HG02938 (cell line): ENCODE results near the gene TNFAIP3.

Experiments used
- ATAC-seq: cut with Tn5 transposase; IDR thresholded peaks from one replicate; pipeline ENCODE4 v1.9.1; 2021; ENCODE audit warnings: mild to moderate bottlenecking, moderate library complexity; ENCODE audit not compliant: unreplicated experiment

Gene TNFAIP3

DNA sequence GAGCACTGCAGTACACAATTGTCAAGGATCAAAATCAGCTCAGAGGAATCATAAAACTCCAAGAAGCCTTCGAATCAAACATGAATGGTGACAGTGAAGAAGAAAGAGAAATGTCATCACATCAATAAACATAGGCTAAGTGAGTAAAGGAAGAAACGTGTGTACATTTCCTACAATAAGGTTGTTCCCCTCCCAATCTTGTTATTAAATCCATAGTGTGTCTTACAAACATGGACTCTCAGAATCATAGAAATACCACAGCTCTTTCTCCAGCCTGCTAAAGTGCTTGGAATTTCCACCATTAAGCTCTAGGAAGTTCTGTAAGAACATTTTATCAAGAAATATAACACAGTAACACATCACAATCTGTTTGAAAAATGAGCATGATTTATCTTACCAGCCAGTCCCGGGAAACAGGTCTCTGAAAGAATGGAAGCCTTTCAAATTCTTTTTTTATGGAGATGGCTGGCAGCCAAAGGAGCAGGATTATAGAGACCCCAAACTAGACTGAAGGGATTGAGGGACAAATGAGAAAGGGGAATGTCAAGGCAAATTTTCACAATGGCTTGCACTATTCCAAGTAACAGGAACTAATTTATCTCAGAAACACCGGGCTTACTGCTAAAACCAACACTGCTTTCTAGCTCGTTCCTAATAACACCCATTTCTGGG, 4.5 kb upstream of the TNFAIP3 start:
- no peak for ATAC-seq

DNA sequence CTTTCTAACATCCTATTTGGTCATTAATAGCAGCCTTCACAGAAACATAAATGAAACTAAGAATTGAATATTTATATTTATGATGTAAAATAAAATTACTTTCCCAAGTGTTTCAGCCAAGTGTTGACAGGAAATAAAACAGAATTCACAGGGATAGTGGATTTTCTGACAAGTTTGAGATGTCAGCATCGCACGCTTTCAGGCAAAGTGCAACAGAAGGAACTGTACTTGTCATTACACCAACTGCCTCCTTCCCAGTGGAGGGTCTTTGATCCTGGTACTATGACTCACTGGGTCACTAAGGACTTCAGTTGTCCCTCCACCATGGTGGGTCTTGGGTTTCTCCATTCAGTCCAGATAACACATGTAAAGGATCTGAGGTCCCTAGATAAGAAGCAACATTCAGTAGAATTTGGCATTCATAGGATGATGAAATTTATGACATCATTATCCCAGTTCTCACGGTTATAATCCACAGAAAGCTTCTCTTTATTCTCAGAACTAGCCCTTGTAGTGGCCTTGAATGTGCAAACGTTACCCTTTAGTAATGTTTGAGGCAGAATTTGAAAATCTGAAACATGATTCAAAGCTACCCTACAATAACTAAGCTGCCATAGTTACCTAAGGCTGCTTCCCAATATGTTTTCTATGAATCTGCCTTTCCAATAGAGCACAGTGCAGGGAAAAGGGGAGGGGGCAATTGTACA, 3.8 kb upstream of the TNFAIP3 start:
- ATAC-seq = no peak

DNA sequence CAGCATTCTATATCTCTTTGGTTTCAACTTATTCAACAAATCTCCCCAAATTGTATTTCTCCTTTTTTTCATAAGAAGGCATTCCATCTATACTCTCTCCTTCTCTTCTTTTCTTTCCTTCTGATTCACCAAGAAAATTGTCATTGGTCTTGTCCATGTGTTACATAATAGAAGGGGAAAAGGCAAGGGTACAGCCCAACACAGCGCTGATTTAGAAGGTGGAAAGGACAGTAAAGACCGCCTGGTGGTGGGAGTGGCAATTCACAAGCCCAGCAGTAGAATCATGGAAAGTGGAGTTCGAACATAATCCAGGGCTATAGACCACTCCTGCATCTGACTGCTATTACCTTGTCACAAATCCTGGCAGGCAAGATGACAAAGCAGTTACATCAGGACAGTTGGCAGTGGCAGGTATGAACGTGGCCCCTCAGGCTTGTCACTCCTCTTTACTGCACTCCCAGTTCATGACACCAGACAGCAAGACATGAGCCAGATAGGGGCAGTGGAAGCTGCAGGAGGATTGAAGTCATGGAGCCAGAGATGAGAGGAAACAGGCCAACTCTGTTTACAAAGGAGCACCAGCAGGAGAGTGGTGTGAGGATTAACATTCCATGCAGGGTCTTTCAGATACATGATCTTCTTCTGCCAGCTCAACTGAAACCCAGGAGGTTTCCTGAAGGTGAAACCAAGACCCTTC, 2.1 kb upstream of the TNFAIP3 start:
- ATAC-seq = no peak

DNA sequence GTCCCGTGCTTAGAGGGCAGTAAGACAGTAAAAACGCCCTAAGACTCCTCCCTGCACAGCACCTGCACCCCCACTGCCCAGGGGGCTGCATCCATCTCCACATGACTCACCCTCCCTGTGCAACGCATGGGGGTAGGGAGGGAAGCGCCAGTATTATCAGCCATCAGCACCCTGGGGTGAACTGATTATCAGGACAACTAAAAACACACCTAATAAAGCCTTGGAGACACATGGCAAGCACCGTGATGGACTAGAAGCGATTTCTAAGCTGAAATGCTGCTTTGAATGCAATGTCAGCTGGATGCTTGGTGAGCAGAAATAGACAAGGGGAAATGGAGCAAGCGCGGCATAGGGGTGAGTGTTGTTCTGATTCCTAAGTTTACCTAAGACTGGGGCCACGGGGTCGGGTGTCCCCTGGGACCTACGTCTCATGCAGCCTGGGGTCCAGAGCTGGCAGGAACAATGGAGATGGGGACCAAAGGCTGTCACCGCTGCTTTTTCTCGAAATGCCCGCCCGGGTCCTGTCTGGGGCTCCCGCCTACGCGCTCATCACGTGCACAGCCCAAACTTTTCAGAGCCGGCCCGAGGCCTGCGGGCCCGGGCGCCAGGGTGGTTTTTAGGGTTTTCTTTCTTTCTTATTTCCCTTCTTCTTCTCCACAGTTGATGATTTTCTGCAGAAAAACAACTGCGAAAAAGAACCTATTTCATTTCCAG, 702 bp upstream of the TNFAIP3 start:
- ATAC-seq = peak; percentile 28

DNA sequence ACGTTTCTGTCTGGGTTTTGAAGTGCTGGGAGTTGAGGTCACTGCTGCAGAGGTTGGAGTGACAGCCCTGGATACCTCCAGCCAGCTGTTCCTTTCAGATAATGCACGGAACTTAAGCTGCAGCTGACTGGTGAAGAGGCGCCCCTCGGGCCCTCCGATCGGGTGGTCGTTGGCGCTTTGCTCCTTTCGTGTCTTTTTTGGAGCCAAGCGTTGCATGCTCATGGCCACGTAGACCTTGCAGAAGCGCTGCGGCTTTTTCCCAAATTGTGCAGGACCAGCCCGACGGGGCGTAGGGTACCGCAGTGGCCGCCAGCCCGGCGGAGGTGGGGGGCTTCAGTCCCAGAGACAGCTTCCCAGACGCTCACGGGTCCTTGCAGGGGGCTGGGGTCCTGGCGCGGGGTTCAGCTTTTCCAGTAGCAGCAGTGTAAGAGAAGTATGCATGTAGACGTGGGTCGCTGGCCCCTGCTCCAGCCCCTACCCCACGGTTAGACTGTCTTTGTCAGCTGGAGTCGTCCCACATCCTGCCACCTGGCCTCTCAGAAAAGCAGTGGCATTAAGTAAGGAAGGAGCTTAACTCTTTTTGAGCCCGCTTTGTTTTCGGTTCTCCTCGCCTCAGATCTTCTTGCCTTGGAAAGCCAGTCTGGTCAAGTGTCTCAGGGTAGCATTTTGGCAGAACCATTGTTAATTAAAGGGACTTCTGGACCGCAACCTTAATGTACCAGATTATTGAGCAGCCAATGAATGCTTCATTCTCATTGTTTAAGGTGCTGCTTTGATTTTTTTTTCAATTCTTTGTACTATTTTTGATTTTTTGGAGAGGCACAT, 838 bp downstream of the TNFAIP3 start:
- ATAC-seq = peak; percentile 0

DNA sequence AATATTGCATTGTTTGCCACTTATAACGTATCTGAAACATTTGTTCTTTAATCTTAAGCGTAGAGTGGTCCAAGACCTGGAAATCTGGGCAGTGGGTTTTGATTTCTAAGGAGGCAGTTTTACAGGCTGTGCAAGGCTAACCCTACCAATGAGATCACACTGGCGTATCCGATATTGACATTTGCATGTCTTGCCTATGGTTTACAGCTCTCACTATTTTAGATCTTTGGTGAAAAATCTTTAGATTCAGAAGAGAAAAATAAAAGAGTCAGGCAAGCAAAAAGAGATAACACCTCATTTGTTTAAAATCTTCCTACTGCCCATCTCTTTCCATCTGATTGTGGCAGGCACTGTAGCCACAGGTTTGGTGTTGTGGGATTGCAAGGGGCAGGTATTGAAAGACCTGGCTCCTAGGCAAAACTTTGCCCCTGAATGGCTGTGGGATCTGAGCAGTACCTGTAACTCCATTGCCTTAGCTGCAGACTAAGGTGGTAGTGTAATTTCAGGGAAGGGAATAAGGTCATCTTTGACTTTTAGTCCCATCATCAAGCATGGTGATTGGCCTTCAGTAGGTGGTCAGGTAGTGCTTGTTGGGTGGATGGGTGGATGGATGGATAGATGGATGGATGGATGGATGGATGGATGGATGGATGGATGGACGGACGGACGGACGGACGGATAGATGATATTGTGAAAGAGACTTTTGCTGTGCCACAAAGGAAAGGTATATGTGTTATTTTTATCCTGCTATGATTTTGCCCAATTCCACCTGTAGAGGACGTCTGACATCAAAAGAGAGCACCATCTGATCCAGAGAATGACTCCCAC, 1.9 kb downstream of the TNFAIP3 start:
- no peak for ATAC-seq

DNA sequence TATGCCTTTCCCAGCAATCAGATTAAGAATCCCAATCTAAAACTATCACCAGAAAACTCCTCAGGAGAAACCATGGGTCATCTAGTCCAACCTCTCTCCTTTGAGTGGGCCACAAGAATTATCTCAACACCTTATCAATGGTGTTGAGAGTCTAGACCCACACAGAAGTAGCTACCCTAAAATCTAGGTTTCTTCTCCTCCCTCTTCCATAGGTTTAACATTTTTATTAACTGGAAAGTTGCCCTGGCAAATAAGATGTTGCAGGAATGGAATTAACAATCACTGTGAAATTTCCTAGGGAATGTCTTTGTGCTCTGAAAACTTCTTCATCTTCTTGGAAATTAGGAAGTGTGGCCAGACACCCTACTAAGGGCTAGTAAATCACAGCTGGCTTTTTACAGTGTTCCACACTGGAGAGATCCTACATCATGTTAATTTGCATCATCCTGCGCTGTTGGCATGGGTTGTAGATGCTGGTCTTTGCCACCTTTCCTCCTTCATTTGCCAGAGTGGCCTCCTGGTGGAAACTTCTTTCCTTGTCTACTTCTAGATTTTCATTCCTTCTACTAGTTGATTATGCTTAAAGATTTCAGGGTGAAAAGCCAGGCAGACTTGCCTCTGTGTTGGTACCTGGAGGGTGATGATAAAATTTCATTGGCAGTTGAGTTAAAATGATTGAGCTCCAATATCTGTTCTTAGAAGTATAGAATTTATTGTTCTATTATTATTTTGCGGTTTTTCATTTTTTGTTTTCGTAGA, 2.7 kb downstream of the TNFAIP3 start:
- no peak for ATAC-seq

DNA sequence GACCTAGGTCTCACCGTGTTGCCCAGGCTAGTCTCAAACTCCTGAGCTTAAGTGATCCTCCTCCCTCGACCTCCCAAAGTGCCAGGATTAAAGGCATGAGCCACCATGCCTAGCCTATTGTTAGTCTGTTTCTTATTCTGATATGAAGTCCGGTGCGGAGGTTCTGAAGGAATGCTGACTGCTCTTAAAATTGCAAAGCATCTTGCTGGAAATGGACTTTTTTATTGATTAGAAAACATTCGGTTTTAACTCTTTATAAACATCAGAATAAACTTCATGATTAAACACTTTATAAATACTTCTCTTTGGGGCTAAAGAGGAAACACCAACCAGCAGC, 3.2 kb downstream of the TNFAIP3 start:
- no peak for ATAC-seq

DNA sequence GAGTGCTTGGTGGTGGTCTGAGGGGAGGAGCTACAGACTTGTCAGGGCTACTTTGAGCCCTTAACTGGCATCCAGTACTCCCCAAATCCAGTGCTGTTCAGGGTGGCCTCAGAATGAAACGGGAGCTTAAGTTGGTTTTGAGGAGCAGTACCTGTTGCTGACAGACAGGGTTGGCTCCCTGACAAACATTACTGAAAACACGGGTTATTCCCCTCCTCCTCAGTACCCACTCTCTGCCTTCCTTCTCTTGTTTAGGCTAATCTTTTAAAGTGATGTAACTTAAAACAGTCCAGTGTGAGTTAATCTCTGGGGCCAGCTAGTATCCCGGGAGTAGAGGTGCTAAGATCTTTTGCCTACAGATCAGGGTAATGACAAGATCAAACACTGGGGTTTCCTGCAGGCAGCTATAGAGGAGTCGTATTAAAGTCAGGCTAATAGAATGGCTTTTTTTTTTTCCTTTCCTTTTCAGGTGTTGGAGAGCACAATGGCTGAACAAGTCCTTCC, 3.7 kb downstream of the TNFAIP3 start:
- ATAC-seq = peak; percentile 32

DNA sequence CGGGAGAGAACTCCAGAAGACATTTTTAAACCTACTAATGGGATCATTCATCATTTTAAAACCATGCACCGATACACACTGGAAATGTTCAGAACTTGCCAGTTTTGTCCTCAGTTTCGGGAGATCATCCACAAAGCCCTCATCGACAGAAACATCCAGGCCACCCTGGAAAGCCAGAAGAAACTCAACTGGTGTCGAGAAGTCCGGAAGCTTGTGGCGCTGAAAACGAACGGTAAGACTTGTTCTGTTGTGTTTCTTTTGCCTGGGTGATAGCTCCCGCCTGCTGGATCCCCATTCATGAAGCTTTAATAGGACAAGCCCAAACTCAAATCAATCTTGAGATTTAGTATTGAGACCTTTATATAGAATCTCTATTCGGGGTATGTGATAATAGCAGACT, 4.2 kb downstream of the TNFAIP3 start:
- ATAC-seq = no peak

DNA sequence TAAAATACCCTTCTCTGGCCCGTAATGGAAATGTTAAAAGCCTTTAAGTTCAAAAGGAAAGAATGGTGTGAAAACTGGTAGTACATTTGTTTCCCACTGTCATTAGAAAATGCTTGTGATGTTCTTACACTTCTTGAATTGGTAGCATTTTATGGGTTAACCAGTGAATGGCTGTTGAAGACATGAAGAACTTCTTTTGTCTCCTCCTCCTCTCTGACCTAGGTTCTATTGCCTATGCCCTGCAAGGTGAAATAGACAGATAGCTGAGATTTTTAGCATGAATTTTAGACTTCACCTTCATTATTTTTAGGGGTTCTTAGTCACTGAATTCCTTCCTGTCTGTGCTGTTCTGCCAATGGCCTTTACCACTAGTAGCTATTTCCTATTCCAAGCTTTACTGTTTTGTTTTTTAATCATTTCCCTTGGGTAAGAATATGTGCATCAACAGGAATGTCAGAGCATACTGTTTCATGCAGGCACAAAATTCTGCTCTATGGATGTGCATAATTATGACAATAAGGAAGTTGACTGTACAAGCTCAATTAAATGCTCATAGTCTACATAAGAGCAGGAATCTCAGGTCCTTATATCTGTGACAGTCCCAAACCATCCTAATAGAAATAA, 4.9 kb downstream of the TNFAIP3 start:
- ATAC-seq = no peak

DNA sequence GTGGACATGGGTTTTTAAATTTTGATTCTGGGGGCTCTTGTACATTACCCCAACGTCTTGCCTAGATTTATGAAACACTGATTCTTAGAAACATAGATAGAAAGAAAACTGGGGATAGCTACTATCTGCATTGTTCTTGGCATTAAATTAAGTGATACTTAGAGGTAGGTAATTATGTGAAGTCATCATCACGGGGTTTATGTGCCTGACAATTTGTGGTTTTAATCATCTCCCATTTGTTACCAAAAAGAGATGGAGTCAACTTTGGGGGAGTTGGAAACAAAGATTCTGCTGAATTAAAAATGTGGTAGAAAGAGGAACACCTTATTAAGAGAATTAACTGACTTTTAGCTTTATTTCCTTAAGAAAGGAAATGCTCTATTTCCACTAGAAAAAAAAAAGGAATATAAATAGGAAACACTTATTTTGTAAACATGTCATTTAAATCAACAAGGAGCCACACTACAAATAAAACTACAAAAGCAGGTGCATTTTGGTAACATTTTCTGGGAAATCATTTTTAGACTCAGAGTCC, 5.6 kb downstream of the TNFAIP3 start:
- ATAC-seq = no peak

DNA sequence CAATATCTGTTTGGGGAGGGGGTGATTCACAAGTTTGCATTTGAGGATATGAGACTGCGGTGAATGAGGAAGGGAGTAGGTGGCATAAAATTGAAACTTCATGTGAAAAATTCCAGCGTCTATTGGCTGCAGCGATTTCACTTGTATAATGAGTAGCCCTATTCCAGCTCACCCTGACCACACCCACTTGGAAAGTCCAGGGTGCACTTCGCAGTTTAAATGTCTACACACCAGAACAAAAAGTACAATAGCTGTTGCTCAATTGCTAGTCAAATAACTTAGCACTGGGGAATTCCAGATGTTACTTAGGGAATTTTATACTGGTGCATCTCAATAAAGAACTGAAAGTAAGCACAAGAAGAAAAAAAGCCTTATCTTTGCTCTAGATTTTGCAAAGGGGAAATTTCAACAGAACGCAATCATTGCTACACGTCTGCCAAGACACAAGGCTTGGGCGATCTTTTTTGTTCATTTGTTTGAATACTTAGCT, 6.3 kb downstream of the TNFAIP3 start:
- ATAC-seq = no peak

DNA sequence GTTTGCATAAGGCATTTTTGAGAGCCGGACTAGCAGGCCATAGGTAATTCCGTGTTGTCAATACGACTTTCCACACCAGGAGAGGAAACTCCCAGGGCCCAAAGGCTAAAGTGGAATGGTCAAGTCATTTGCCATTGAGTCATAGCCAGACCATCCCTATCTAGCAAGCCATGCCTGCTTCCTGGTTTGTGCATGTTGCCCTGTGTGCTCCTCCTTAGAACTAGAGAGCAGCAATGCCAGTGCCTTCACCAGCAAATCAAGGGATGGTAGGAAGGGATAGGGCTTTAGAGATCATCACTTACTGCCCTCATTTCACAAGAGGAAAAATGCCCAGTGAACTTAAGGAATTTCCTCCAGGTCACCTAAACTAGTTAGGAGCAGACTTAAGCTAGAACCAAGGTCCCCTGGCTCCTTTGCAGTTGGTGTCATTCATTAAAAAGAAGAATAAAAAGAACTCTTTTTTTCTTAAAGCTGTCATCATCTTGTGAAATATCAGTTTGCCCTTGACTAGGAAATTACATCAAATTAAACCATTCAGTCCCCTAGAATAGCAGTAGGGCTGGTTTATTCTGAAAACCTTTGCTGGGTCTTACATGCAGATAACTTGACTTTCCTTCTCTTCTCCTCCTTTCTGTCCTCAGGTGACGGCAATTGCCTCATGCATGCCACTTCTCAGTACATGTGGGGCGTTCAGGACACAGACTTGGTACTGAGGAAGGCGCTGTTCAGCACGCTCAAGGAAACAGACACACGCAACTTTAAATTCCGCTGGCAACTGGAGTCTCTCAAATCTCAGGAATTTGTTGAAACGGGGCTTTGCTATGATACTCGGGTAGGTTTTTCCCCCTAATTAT, 7.4 kb downstream of the TNFAIP3 start:
- no peak for ATAC-seq

DNA sequence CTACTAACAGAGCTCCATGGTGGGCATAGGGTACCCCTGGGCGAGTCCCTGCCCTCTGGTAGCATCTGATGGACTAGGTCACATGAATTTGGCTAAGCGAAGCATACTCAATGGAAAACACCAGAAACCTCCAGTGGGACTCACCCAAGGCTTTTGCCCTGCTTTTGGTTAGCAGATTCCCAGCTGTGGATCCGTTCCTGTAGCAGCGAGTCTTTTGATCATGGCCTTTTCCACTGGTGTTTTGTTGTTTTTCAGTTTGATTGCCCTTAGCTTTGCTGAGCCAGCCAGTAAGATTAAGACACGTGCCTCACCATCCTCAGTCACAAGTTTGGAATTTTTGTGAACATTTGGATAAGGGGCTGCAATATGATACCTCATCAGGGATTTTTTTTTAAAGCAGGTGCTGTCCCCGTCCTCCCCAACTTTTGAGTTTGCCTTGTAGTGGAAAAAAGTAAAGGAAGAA, 8.0 kb downstream of the TNFAIP3 start:
- no peak for ATAC-seq

DNA sequence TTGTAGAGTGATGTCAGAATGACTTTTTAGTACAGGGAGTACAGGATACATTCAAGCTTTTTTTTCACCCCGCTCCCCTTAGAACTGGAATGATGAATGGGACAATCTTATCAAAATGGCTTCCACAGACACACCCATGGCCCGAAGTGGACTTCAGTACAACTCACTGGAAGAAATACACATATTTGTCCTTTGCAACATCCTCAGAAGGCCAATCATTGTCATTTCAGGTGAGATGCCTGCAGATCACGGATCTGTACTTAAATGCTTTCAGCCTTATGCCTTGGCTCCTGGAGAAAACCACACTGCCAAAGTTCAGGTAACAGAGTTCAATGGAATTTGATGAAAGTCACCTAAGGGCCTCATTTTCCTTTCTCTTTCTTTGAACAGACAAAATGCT, 8.5 kb downstream of the TNFAIP3 start:
- ATAC-seq = no peak

DNA sequence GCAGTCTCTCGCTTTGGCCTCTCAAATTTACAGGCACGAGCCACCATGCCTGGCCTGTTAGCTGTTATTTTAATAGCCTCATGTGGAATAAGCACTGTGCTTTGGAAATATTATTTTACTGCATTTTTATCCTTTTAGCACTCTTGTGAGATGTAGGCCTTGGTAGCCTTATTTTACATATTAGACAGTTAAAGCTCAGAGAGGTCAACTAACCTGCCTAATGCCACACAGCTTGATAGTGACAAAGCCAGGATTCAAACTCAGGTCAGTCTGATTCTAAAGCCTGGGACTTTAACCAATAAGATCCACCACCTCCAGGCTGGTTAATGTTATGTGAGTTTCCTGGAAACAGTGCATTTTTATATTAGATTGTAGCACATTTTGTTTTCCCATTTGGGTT, 9.5 kb downstream of the TNFAIP3 start:
- no peak for ATAC-seq
